Measurements from ENCODE around the gene ASTN2.
"Not testable (repeated sequence)": the region's sequence is repeated elsewhere in the genome, so short reads cannot be mapped to it uniquely, and the experiment has no call there.

ASTN2 gene

GRCh38 chr9:117073539-117074341 lies 341.1 kb downstream of the ASTN2 start:
- Histone ChIP-seq H3K4me1 (ENCODE audit: insufficient read depth, insufficient read length) (no peaks in the 10 kb centered on the region), H3K36me3 (ENCODE audit: insufficient read depth, insufficient read length, low read length) (no peaks in the 10 kb centered on the region), H3K9ac (ENCODE audit: insufficient read length, low read depth) (no peak overlapping the region), H3K27me3 (ENCODE audit: insufficient read depth, insufficient read length) (no peaks in the 10 kb centered on the region), H3K9me3 (ENCODE audit: insufficient read depth, low read length) (0 out of 2 replicates have a peak, but pooled peaks cover 11% of the 10 kb centered on the region), H3K4me3 (ENCODE audit: insufficient read length, low read depth) (no peak overlapping the region)
- TF ChIP-seq SUZ12 (IDR thresholded peaks at IDR 0.05; ENCODE audit: extremely low read depth, insufficient read depth, insufficient read length), result no peak
- TF ChIP-seq YY1 (IDR thresholded peaks at IDR 0.05; ENCODE audit: insufficient read depth, insufficient read length), result no peak
- TF ChIP-seq ZNF274 (IDR thresholded peaks at IDR 0.05; ENCODE audit: low read depth, low read length), result no peak
- peak; percentile 55 for DNase-seq (ENCODE audit: low read depth, low spot score)

- Histone ChIP-seq H3K9me3 (ENCODE audit: insufficient read depth, low read length) (0 out of 2 replicates have a peak, but pooled peaks cover 11% of the 10 kb centered on the region), H3K4me1 (ENCODE audit: insufficient read depth, insufficient read length) (no peaks in the 10 kb centered on the region), H3K4me3 (ENCODE audit: insufficient read length, low read depth) (no peak overlapping the region), H3K9ac (ENCODE audit: insufficient read length, low read depth) (no peak overlapping the region), H3K27me3 (ENCODE audit: insufficient read depth, insufficient read length) (no peaks in the 10 kb centered on the region), H3K36me3 (ENCODE audit: insufficient read depth, insufficient read length, low read length) (no peaks in the 10 kb centered on the region)
- no peak for TF ChIP-seq ZNF274 (IDR thresholded peaks at IDR 0.05; ENCODE audit: low read depth, low read length)
- no peak for TF ChIP-seq YY1 (IDR thresholded peaks at IDR 0.05; ENCODE audit: insufficient read depth, insufficient read length)
- TF ChIP-seq SUZ12 (IDR thresholded peaks at IDR 0.05; ENCODE audit: extremely low read depth, insufficient read depth, insufficient read length), result no peak
- DNase-seq (ENCODE audit: low read depth, low spot score), result no peak
These were observed 341.8 kb downstream of the ASTN2 start for GRCh38 chr9:117073071-117073470.

GRCh38 chr9:117072216-117072615 lies 342.6 kb downstream of the ASTN2 start:
- Histone ChIP-seq H3K9ac (ENCODE audit: insufficient read length, low read depth) (no peak overlapping the region), H3K27me3 (ENCODE audit: insufficient read depth, insufficient read length) (no peaks in the 10 kb centered on the region), H3K4me1 (ENCODE audit: insufficient read depth, insufficient read length) (no peaks in the 10 kb centered on the region), H3K36me3 (ENCODE audit: insufficient read depth, insufficient read length, low read length) (no peaks in the 10 kb centered on the region), H3K4me3 (ENCODE audit: insufficient read length, low read depth) (peak overlapping the region; percentile 46), H3K9me3 (ENCODE audit: insufficient read depth, low read length) (0 out of 2 replicates have a peak, but pooled peaks cover 11% of the 10 kb centered on the region)
- no peak for DNase-seq (ENCODE audit: low read depth, low spot score)
- TF ChIP-seq ZNF274 (IDR thresholded peaks at IDR 0.05; ENCODE audit: low read depth, low read length) (no peak), YY1 (IDR thresholded peaks at IDR 0.05; ENCODE audit: insufficient read depth, insufficient read length) (no peak), SUZ12 (IDR thresholded peaks at IDR 0.05; ENCODE audit: extremely low read depth, insufficient read depth, insufficient read length) (no peak)

- H3K27me3 ChIP-seq (ENCODE audit: insufficient read depth, insufficient read length); H3K9ac ChIP-seq (ENCODE audit: insufficient read length, low read depth); H3K36me3 ChIP-seq (ENCODE audit: insufficient read depth, insufficient read length, low read length); DNase-seq (ENCODE audit: low read depth, low spot score); H3K4me1 ChIP-seq (ENCODE audit: insufficient read depth, insufficient read length): not testable (repeated sequence)
- 0 out of 2 replicates have a peak, but pooled peaks cover 11% of the 10 kb centered on the region for H3K9me3 ChIP-seq (ENCODE audit: insufficient read depth, low read length)
- H3K4me3 ChIP-seq (ENCODE audit: insufficient read length, low read depth), result peak overlapping the region; percentile 46
These were observed 343.1 kb downstream of the ASTN2 start for GRCh38 chr9:117071673-117072207.

GRCh38 chr9:117063721-117064471 lies 351.0 kb downstream of the ASTN2 start:
- TF ChIP-seq YY1 (IDR thresholded peaks at IDR 0.05; ENCODE audit: insufficient read depth, insufficient read length) (no peak), SUZ12 (IDR thresholded peaks at IDR 0.05; ENCODE audit: extremely low read depth, insufficient read depth, insufficient read length) (no peak), ZNF274 (IDR thresholded peaks at IDR 0.05; ENCODE audit: low read depth, low read length) (no peak)

GRCh38 chr9:117060963-117061362 lies 353.9 kb downstream of the ASTN2 start:
- Histone ChIP-seq H3K4me3 (ENCODE audit: insufficient read length, low read depth) (no peak overlapping the region), H3K9me3 (ENCODE audit: insufficient read depth, low read length) (no peaks in the 10 kb centered on the region), H3K4me1 (ENCODE audit: insufficient read depth, insufficient read length) (no peaks in the 10 kb centered on the region), H3K36me3 (ENCODE audit: insufficient read depth, insufficient read length, low read length) (no peaks in the 10 kb centered on the region), H3K27me3 (ENCODE audit: insufficient read depth, insufficient read length) (no peaks in the 10 kb centered on the region), H3K9ac (ENCODE audit: insufficient read length, low read depth) (no peak overlapping the region)
- no peak for DNase-seq (ENCODE audit: low read depth, low spot score)
- no peak for TF ChIP-seq SUZ12 (IDR thresholded peaks at IDR 0.05; ENCODE audit: extremely low read depth, insufficient read depth, insufficient read length)
- TF ChIP-seq ZNF274 (IDR thresholded peaks at IDR 0.05; ENCODE audit: low read depth, low read length), result no peak
- TF ChIP-seq YY1 (IDR thresholded peaks at IDR 0.05; ENCODE audit: insufficient read depth, insufficient read length), result no peak

More at GRCh38 chr9:117063721-117064471, 351.0 kb downstream of the ASTN2 start:
- Histone ChIP-seq H3K27me3 (ENCODE audit: insufficient read depth, insufficient read length) (no peaks in the 10 kb centered on the region), H3K9ac (ENCODE audit: insufficient read length, low read depth) (no peak overlapping the region), H3K36me3 (ENCODE audit: insufficient read depth, insufficient read length, low read length) (no peaks in the 10 kb centered on the region), H3K4me1 (ENCODE audit: insufficient read depth, insufficient read length) (no peaks in the 10 kb centered on the region), H3K9me3 (ENCODE audit: insufficient read depth, low read length) (no peaks in the 10 kb centered on the region), H3K4me3 (ENCODE audit: insufficient read length, low read depth) (no peak overlapping the region)
- DNase-seq (ENCODE audit: low read depth, low spot score), result no peak

GRCh38 chr9:117050007-117050406 lies 364.9 kb downstream of the ASTN2 start:
- TF ChIP-seq SUZ12 (IDR thresholded peaks at IDR 0.05; ENCODE audit: extremely low read depth, insufficient read depth, insufficient read length), result no peak
- Histone ChIP-seq H3K36me3 (ENCODE audit: insufficient read depth, insufficient read length, low read length) (no peaks in the 10 kb centered on the region), H3K4me3 (ENCODE audit: insufficient read length, low read depth) (no peak overlapping the region), H3K9ac (ENCODE audit: insufficient read length, low read depth) (no peak overlapping the region), H3K27me3 (ENCODE audit: insufficient read depth, insufficient read length) (no peaks in the 10 kb centered on the region), H3K4me1 (ENCODE audit: insufficient read depth, insufficient read length) (no peaks in the 10 kb centered on the region), H3K9me3 (ENCODE audit: insufficient read depth, low read length) (no peaks in the 10 kb centered on the region)
- no peak for DNase-seq (ENCODE audit: low read depth, low spot score)

Measured in NT2/D1 (cell line).